Stimulated activated CD4-positive, alpha-beta T cell treated with anti-CD3 and anti-CD28 coated beads, Interleukin-12 subunit alpha, Interleukin-12 subunit beta, amount 100 ng/mL, for 48 hours (primary cell): Measurements from ENCODE around the gene RSRC1.
"Not testable (repeated sequence)": the region's sequence is repeated elsewhere in the genome, so short reads cannot be mapped to it uniquely, and the experiment has no call there.

Experiments
- DNase-seq, 3 donors: peaks; one replicate each; pipeline ENCODE4 v3.0.0-alpha.2; 2020; ENCODE audit warnings: low read depth in 2 of 3, low spot score in 1 of 3

RSRC1 gene

DNA sequence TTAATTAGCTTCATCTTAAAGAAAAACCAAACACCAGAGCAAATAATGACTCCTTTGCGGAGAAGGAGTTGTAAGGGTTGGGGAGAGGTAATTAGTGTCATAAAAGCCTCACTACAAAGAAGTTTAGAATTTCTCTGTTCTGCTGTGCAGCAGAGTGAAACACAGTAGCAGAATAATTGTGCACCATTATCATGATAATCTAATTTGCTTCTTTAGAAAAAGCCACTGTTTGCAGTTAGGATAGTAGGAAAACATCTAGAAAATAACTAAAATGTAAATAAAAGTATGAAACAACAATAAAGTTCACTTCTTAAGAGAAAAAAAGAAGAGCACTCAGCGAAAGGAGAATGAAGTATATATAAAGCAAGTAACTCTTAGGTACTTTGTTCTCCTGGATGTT, 9.2 kb upstream of the RSRC1 start:
- no peak for DNase-seq

DNA sequence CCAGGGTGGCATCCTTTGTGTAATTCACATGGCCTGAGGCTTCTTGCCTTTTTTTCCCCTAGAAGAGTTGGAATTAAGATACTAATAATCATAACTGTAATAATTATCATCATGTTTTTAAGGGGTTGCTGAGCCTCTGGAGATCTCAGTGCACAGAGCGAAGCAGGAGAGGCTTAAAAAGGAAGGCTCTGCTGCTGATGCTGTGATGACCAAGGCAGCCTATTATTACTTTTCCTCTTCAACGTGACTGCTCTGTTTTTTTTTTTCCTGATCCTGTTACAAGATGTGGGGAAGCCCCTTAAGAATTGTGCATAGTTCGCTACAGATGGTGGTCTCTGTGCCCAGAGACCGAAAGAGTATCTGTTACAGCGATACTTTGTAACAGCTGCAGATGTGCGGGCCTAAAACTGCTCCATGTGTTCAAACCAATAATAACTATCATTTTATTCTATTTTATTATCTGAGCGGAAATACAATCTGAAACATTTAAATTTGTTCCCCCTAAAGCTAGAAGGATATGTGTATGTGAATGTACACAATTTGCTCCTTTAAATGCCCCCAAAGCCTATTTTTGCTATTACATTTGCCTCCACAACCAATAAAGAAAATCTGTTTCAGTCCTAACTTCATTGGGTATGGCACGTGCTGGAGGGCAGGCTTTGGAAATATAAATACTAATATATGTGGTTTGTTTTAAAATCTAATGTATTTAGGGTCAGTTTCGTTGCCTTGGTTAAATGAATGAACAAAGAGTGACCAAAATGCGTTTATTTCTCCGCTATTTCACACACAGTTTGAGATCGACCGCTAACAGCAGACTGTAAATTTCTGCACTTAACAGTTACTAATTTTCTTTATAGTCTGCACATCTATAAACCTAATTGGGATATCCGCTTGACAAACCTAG, 8.3 kb upstream of the RSRC1 start:
- DNase-seq, result no peak

DNA sequence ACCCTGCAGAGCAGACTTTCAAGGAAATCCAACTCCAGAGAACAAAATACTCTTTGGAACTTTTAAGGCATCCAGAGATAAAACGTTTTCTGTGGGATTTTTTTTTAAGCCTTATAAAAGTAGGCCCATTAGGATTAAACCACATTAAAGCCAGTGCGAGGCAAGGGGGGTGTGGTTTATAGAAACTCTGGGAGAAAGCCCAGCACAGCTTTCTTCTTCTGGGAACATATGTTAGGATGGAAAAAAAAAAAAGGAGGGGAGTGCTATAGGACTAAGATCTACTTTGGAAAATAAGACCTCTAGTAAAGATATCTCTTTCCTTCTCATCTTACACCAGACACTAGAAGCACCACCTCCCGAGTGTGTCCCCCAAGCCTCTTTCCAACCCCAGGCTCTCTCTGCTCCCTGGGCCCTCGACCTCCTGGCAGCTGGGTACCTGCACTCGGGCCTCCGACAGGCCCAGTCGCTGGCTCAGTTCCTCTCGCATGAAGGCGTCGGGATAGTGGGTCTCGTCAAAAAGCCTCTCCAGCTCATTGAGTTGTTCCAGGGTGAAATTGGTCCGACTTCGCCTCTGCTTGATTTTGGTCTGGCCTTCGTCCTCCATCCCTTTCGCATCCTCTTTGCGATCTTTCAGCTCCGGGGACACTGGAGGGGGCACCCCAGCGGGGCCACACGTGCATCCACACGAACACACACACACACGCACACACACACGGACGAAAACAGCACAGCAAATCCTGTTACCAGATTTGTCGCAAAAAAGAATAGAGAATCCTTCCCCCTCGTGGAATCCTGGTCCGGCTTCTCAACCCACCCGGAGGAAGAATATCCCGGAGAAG, 7.4 kb upstream of the RSRC1 start:
- DNase-seq, result no peak

DNA sequence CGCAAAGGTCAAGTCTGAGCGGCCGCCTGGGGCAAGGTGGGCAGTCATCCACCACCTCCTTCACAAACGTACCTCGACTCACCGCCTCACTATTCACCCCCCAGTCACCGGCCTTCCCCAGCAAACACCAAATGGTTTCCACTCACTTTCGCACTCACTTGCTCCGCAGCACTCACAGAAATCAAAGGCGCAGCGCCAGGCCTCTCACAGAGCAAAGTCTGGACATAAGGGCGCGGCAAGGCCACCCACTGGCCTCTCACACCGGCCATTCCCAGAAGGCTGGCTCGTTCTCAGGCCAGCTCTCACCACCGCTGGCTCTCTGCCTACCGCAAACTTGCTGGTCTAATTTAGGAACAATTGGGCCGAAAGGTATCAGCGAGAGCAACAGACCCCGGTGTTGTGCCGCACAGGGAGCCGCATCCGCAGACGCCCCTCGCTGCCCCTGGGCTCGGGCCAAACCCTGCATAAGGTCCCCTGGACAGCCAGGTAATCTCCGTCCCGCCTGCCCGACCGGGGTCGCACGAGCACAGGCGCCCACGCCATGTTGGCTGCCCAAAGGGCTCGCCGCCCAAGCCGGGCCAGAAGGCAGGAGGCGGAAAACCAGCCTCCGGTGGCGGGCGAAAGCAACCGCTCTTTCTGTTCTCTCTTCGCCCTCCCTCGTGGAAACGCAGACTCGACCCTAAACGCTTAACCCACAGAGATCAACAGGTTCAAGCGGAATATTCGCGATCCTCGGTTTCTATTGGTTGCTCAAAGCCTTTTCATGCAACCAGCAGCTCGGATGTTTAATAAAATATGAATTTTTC, 6.6 kb upstream of the RSRC1 start:
- DNase-seq, result no peak

DNA sequence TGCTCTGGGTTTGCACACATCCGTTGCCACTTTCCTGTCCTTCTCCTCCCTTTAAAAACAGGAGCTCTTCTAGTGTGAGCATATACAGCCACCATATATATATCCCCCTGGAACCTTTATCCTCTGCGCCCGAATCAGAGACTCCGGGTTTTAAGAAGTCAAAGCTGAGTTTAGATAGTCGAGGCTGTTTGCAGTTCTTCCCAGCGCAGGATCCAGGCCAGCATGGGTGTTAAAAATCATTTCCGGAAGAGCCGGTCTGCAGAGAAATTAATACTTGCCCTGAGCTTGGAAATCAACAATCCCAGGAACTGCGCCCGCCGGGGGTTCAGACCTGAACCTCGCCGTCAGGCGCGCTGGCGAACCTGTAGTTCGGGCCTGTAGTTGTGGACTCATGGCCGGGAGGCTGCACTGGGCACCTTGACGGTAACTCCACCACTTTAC, 6.0 kb upstream of the RSRC1 start:
- DNase-seq, result no peak

DNA sequence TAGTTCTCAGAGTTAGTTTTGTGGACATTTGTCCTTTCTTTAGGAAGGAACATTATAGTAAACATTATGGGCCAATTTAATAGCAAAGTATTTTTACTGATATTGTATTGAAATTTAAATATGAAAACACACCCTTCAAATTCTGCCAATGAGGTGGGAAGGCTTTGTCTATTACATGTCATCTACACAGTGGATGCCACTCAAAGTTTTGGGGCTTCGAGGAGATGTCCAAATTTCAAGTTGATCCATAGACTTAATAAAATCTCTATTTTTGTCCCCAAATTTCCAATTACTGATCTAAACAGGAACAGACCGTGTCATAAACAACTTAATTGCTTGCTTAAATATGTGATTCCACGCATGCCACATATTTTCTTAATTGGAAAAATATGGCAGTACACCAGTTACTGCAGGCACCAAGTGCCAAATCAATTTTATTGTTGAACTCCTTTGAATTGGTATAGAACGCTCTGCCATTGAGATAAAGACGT, 5.4 kb upstream of the RSRC1 start:
- DNase-seq, result no peak

DNA sequence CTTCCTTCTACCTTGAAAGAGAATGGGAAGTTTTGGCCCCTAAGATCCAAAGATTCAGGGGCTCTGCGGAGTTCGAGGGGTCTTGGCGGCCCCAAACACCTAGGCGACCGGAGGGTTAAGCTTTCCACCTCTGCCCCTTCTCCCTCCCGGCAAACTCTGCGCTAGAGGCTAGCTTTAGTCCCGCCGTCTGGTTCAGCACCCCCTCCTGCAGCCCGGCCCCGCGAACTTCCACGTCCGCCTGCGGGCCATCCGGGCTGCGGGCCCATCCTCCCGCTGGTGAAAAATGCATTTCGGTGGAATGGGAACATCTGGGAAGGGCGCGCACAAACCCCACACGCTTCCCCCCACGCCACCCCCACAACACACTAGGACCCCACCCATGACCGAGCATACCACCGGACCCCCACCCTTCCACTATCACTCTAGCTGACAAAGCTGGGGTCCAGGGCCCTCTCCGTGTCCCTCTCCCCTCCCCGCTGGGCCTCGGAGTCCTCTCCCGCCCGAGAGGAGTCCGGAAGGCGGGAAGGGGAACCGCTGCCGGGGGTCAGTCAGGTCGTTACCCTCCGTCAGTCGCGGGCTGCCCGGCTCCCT, 4.7 kb upstream of the RSRC1 start:
- DNase-seq, result no peak

DNA sequence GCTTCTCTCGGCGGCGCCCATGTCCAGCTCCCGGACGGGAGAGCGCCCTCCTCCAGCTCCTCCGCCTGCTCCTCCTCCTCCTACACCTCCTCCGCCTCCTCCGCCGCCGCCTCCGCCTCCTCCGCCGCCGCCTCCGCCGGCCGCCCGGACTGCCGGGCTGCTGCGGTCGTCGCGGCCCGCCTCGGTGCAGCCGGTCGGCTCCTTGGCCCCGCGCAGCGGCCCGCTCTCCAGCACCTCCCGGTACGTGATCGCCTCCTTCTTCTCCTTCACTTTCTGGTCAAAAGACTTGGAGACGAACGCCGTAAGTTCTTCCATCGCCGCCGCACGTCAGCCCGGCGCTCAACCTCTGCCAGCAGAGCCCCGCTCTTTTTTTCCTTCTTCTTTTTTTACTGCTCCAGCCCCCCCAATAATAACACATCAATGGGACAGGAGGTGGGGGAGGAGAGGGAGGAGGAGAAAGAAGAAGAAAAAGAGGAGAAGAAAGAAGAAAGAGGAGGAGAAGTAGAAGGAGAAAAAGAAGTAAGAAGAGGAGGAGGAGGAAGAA, 4.1 kb upstream of the RSRC1 start:
- no peak for DNase-seq

DNA sequence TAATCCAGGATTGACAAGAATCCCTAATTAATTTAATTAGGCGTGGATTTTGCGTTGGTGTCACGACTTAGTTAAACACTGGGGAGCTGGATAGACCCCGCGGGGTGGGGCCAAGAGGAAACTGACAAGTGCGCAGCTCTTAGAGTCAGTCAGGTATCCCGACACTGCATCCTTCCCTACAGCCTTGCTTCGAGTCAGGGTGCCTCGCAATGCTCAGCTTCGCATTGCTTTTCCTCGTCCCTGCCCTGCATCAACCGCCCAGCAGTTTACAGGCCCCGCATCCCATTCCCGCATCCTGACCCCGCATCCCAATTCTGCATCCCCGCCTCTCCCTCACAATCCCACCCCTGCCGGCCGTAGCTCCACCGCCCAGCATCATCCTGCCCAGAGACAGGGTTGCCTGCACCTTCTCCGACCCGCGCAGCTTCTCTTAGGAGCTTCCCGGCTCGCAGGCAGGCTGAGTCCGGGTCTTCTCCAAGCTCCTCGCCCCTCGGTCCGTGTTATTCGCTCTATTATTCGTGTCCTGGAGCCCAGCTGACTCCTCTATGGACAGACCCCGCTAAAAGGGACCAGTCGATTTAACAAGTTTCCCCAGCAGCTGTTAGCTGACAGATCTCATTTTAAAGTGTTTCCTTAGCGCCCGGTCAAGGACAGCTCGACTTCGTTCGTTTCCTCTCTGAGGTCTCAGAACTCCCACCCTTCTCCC, 3.0 kb upstream of the RSRC1 start:
- no peak for DNase-seq

DNA sequence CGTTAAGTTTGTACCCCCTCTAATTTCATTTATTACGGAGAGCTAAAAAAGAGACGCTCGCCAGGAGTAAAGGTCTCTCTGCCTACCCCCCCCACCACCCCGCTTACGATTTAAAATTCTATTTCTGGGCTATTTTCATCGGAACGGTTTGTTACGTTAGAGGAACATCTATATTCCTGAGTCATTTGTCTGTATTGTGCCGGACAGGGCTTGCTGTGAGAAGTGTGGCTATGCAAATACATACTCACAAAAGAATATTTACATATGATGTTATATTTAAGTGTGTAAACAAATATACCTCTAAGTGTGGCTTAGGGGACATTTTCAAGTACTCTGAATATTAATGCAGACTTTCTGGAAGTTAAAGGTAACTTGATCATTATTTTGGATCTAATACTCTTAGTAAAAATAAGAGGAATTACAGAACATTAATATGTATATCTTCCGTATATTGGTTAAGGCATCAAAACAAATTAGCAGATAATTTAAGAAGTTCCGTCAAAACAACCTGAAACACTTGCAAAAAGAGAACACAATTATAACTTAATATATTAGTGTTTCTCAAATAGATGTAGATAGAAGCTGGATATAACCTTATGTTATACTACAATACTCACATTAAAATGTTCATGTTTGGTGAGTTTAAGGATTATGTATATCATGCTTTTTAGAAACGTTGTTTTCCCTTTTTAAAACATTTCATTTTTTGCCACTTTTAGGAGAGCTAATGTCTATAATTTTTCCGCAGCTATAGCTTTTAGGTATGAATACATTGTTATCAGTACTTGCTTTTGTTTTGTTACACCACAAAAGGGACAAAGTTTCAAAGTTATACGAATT, 2.1 kb upstream of the RSRC1 start:
- no peak for DNase-seq

DNA sequence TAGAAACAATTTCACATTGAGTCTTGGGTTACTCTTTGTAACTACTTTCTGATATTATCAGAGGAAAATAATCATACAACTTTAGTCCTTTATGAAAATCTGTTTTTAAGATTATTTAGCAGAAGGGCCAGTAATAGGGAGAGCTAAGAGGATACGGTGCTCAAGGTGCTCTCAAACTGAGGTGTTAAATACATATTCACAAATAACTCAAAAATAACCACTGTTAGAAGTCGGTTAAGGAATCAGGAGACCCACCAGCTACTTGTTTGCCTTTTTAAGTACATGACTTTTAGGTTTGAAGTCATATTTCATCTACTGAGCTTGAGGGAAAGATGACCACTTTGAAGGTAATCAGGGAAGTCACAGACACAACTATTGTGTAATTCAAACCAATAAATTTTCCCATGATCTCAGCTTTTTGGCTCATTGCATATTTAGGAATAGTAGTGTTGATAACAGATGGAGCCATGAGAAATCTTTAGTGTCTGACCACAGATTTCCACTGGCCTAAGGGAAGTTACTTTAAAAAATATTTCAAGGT, 1.4 kb upstream of the RSRC1 start:
- no peak for DNase-seq

DNA sequence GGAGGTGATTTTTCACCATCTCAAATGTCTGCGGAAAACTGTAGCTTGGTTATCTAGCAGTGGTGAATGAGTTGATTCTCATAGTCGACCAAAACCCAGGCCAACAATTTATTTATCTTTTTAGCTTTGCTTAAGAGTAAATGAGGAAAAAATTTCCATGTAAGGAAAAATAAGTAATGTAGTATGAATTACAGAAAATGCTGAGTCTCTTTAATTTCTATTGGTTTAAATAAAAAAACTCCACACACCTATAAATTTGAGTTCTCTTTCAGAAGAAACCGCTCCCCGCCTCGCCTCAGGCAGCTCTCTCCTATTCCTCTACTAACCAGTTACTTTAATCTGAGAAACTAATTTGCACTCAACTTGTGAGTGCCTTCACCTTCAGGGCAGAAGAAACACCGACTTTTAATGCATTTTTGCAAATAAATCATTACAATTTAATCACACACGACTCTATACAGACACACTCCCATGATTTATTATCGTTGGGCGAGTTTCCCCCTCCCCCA, 540 bp upstream of the RSRC1 start:
- DNase-seq, result no peak

DNA sequence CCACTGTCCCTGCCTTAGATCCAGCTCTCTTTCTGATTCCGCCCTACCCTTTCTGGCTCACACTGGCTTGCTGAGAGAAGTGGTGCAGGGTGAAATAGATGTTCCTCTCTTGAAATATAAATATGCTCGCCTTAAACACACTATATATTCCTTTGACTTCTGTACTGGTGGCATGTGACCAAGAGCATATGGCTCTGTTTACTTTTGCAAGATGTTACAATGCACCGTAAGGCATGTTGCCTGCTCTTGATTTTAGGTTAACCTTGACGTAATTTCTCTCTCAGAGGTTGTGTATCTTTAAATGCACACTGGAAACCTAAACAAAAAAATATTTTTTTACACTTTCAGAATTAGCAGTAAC, 749 bp downstream of the RSRC1 start:
- DNase-seq, result no peak

DNA sequence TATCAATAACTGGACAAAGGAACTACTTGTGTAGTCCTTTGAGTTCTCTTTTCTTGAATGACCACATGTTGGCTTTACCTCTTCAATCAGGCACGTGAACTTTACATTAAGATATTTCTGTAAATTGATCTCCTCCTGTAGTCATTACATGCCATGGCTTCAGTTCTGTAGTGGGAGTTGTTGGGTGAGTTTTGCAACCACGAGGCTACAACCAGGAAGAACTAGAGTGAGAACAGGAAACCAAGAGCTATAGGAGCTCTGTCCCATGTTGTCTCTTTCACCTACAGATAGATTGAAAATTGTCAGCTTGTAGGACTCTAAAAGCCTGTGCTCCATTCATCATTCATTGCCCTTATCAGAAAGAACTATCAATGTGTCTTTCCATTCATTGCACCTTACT, 2.0 kb downstream of the RSRC1 start:
- DNase-seq, result no peak

DNA sequence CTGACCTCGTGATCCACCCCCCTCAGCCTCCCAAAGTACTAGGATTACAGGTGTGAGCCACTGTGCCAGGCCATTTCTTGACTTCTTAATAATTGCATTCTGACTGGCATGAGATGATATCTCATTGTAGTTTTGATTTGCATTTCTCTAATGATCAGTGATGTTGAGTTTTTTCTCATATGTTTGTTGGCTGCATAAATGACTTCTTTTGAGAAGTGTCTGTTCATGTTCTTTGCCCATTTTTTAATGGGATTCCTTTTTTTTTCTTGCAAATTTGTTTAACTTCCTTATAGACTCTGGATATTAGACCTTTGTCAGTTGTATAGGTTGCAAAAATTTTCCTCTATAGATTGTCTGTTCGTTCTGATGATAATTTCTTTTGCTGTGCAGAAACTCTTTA, 3.7 kb downstream of the RSRC1 start:
- not testable (repeated sequence) for DNase-seq

DNA sequence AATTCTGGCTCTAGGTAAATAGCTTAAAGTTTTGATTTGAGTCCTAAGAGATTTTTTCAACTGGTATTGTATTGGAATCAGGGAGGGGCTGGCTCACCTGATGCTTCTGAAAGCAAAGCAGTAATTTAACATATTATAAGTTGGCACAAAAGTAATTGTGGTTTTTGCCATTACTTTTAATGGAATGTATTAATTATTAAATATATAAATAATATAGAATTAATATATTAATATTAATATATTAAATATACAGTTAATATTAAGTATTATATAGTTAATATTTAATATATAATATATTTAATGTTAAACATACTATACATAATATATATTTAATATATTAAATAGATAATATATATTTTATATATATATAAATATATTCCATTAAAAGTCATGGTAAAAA, 10.4 kb downstream of the RSRC1 start:
- no peak for DNase-seq

DNA sequence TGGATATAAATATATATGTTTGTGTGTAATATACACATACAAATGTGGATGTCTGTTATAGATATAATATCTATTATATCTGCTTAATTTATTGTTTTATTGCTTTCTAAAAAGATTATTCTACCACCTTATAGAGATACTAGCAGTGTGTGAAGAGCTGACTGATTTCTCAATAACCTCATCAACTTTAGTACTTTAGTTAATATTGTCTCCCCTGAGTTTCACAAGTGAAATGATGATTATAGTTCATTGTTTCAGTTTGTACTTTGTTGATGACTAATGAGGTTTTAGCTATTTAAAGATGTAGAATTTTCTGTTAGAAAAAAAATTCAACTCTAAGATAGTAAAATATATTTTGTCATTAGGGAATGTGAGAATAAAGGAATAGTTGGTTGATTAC, 11.4 kb downstream of the RSRC1 start:
- no peak for DNase-seq

DNA sequence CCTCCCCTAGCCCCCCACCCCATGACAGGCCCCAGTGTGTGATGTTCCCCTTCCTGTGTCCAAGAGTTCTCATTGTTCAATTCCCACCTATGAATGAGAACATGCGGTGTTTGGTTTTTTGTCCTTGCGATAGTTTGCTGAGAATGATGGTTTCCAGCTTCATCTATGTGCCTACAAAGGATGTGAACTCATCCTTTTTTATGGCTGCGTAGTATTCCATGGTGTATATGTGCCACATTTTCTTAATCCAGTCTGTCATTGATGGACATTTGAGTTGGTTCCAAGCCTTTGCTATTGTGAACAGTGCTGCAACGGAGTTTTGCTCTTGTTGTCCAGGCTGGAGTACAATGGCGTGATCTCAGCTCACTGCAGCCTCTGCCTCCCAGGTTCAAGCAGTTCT, 12.8 kb downstream of the RSRC1 start:
- not testable (repeated sequence) for DNase-seq
